SU-DHL-6 (cell line): ENCODE data around the gene CYP19A1.

Experiments
- EZH2phosphoT487 ChIP-seq: fragments of 200-600 bp; sonication (generic), shearing (Covaris generic); conservative IDR thresholded peaks from 2 replicates; pipeline ENCODE4 v1.6.1; 2018; ENCODE audit warnings: mild to moderate bottlenecking, antibody characterized with exemption, low read length, moderate library complexity, mixed read lengths
- TF ChIP-seq, protein P1 (sequence below): fragments of 200-600 bp; sonication (generic); IDR thresholded peaks from one replicate; pipeline ENCODE4 v1.5.1; 2017; ENCODE audit warnings: antibody characterized with exemption, mild to moderate bottlenecking, low read length, moderate library complexity; ENCODE audit not compliant: insufficient read depth, poor library complexity, severe bottlenecking

DNA sequence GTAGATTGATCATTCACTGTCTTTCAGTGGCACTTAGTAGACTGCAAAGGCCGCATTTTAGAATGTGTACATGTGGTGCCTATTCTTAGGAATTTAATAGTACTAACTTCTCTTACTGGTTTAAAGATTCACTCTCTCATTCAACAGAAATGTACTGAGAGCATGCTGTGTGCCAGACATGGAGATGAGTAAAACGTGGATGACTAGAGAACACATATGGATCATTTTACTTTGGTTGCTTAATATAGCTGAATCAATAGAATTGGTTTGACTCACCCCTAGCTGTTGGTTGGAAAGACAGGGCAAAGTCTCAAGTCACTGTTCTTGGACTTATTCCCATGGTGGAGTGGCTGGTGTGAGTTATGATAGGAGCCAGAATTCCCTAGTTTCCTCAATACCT lies 134.6 kb downstream of the CYP19A1 start:
- TF ChIP-seq, protein P1, sequence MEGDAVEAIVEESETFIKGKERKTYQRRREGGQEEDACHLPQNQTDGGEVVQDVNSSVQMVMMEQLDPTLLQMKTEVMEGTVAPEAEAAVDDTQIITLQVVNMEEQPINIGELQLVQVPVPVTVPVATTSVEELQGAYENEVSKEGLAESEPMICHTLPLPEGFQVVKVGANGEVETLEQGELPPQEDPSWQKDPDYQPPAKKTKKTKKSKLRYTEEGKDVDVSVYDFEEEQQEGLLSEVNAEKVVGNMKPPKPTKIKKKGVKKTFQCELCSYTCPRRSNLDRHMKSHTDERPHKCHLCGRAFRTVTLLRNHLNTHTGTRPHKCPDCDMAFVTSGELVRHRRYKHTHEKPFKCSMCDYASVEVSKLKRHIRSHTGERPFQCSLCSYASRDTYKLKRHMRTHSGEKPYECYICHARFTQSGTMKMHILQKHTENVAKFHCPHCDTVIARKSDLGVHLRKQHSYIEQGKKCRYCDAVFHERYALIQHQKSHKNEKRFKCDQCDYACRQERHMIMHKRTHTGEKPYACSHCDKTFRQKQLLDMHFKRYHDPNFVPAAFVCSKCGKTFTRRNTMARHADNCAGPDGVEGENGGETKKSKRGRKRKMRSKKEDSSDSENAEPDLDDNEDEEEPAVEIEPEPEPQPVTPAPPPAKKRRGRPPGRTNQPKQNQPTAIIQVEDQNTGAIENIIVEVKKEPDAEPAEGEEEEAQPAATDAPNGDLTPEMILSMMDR: no peak
- no peak for TF ChIP-seq EZH2phosphoT487
